Limb (tissue), 2 donors: ENCODE measurements around the gene NQO1.
"Not testable (repeated sequence)": the region's sequence is repeated elsewhere in the genome, so short reads cannot be mapped to it uniquely, and the experiment has no call there.

ENCODE experiments used
- DNase-seq, 2 donors: peaks; one replicate each; pipeline ENCODE4 v3.0.0-alpha.2; 2016; ENCODE audit errors: extremely low spot score in 2 of 2

NQO1 gene

DNA sequence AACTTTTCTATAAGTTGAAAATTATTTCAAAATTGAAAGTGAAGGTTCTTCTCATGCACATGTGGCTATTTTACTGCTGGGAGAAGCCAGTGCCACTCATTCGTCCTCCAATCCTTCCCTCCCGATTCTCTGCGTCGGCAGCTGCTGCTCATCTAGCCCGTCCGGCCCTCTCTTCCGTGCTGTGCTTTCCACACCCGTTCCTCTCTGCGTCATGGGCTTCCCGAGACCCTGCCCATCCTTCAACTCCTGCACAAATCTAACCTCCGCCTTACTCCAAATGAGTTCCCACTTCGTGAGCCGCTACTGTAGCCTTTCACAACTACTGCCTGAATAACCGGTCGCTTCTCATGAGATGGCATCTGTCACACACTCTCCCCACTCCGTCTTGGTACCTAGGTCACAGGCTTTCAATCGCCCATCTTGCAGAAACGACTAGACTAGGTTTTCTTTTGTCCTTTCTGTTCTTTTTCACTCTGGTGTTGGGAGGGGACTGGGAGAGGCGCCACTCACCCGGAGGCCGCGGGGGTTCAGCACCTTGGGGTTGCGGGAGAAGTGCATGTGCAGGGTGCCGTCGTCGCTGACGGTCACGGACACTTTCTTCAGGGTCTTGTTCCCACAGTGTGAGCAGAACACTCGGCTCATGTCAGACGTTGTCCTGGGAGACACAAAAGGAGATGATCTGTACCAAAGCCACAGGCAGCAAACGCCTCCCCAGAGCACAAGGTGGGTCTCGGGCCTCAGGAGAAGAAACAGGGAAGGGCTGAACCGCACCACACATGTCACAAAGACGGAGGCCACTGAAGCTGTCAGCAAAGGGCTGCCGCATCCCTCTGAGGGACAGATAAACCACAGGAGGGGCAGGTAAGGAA, 18.2 kb upstream of the NQO1 start:
- DNase-seq, result no peak

DNA sequence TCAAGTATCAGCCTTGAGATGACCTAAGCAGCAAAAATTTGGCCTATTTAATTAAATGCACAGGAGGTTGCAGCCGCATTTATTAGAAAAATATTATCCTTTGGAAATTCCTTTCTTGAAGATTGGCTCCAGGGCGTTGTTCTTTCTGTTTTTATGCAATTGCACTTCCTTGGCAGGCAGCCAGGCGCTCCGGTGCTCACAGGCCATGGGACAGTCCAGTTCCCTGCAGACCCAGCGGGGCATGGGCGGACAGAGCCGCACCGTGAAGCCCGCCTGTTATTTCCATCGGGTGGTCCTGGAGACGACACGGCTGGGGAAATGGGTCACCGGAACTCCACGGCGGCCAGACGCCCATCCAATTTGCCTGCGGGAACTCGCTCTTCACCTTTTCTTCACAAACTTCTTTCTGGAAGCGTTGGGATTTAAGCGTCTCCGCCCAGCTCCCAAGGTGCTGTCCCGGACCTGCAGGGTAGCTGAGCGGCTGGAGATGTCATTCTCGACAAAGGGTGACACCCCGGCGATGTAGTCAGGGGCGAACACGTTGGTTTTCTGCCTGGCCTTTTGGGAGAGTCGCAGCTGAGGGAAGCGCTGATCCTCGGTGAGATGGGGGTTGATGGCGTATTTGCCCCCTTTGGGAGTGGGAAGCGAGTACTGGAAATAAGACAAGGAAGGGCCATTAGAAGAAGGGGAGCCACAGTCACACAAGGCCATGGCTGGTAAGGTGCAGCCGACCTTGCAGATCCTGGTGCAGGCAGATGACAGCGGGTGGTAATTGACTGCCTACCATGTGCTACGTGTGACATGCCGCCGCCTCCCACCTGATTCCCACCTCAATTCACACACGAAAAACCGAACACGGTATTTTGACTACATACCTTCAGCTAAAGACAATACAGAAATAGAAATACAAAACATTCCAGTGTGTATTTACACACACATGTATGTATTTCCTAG, 15.9 kb upstream of the NQO1 start:
- DNase-seq, result peak; percentile 21 to 40

DNA sequence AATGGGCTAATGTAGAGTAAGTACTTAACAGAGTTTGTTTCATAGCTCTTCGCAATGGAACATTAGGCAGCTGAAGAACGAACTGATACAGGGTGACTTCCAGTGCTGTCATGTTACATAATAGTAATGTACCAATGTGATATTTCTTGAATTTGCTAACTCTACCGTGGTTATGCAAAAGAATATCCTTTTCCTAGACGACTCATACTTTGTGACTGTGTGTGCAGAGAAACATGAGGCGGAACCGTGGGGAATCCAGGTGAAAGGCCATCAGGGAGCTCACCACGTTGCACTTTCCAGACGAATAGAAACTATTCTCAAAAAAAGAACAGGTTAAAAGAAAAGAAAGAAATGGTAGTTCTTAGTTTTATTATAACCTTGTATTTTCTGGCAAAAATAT, 15.2 kb upstream of the NQO1 start:
- no peak for DNase-seq

DNA sequence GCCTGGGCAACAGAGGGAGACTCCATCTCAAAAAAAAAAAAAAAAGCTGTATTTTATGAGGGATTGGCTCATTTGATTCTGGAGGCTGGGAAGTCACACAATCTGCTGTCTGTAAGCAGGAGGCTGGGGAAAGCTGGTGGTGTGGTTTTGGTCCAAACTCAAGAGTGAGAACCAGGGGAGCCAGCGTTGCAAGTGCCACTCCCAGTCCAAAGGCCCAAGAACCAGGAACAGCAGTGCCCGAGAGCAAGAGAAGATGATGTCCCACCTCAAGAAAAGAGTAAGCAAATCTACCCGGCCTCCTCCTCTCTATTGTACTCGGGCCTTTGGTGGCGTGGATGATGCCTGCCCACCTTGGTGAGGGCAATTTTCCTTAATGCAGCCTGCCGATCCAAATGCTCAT, 5.7 kb upstream of the NQO1 start:
- DNase-seq, result no peak

DNA sequence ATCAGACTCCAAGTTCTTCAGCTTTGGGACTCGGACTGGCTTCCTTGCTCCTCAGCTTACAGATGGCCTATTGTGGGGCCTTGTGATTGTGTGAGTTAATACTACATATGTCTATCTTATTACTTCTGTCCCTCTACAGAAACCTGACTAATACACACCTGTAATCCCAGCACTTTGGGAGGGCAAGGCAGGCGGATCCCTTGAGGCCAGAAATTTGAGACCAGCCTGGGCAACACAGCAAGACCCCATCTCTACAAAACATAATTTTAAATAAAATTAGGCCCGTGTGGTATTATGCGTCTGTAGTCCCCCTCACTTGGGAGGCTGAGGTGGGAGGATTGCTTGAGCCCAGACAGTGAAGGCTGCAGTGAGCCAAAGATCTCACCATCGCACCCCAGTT, 4.9 kb upstream of the NQO1 start:
- not testable (repeated sequence) for DNase-seq

DNA sequence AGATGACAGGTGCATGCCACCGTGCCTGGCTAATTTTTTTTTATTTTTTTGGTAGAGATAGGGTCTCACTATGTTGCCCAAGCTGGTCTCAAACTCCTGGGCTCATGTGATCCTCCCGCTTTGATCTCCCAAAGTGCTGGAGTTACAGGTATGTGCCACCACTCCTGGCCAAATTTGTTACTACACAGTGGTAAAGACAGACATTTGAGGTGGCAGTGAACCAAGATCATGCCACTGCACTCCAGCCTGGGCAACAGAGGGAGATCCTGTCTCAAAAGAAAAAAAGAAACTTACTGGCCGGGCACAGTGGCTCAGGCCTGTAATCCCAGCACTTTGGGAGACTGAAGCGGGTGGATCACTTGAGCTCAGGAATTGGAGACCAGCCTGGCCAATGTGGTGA, 2.7 kb upstream of the NQO1 start:
- DNase-seq, result not testable (repeated sequence)

DNA sequence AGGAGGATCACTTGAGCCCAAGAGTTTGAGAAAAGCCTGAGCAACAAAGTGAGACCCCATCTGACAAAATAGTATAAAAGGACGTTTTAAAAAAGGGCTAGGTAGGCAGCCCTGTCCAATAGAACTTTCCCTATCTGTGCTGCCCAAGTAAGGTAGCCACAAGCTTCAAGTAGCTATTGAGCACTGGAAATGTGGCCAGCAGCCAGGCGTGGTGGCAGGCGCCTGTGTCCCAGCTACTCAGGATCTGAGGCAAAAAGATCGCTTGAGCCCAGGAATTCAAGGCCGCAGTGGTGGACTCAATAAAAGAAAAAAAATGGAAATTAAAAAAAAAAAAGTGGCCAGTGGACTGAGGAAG, 1.5 kb upstream of the NQO1 start:
- no peak for DNase-seq

DNA sequence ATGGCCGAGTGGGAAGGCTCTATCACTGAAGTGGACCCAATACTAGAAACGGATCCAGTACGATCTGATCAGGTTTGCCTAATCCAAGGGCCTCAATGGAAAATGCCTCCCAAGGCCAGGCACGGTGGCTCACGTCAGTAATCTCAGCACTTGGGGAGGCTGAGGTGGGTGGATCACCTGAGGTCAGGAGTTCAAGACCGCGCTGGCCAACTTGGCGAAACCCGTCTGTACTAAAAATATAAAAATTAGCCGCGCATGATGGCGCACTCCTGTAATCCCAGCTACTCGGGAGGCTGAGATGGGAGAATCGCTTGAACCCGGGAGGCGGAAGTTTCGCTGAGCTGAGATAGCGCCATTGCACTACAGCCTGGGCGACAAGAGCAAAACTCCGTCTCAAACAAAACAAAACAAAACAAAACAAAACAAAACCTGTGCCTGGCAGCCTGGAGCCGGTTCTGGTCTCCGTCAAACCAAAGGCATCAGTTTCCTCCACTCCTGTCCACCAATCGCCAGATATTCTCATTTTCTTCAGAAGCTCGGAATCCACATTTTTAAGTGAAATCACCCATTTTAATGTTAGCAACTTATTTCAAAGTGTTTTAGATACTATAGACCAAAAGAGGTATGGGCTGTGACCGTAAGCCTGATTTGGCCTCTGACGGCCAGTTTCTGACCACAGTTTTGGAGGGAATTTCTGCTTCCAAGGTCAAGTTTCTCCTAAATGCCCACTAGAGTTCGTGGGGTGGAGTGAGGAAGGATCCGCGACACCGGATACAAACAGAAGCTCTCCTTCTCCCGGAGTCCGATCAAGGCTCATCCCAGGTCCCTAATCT, 664 bp downstream of the NQO1 start:
- no peak for DNase-seq

DNA sequence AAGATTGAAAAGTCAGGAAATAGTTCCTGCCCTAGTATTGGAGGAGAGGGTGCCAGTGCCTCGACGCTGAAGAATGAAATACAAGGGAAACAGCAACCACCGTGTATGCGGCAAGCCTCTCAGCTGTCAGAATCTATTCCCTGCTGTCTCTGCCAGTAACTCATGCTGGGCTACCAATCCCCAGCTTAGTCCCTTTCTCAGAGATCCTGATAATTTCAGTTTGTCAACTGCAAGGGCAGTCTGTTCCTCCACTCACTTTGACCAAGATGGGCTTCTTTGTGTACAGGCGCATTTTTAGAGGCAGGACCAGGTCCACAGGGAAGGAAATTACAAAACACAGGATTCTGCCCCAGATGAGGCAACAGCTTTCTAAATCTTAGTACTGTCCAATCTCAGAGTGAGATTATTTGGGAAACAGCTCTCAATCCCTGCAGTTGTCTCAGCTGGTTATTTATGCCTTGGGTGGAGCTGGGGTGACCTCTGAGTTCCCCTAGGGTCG, 1.3 kb downstream of the NQO1 start:
- no peak for DNase-seq

DNA sequence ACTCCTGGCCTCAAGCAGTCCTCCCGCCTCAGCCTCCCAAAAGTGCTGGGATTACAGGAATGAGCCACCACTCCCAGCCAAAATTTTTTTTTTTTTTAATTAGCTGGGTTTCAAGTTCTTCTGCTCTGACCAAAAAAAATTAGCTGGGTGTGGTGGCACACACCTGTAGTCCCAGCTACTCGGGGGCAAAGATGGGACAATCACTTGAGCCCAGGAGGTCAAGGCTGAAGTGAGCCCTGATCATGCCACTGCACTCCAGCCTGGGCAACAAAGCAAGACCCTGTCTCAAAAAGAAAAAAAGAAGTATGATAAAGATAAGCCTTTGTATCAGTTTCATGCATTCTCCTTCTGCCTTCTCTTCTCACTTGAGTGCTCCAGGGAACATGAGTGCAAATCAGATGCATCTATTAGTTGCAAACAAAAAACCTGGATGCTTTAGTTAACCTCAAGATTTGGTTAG, 1.9 kb downstream of the NQO1 start:
- DNase-seq, result no peak

DNA sequence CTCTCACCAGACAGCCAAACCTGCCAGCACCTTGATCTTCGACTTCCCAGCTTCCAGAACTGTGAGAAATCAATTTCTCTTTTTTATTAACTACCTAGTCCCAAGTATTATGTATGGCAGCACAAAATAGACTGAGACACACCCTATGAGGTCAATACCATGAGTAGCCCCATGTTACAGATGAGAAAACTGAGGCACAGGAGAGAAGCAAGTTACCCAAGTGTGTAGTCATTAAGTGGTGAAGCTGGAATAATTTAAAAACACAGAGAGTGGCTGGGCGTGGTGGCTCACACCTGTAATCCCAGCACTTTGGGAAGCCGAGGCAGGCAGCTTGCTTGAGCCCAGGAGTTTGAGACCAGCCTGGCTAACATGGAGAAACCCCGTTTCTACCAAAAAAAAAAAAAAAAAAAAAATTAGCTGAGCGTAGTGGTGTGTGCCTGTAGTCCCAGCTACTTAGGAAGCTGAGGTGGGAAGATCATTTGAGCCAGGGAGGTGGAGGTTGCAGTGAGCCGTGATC, 4.9 kb downstream of the NQO1 start:
- DNase-seq, result no peak

DNA sequence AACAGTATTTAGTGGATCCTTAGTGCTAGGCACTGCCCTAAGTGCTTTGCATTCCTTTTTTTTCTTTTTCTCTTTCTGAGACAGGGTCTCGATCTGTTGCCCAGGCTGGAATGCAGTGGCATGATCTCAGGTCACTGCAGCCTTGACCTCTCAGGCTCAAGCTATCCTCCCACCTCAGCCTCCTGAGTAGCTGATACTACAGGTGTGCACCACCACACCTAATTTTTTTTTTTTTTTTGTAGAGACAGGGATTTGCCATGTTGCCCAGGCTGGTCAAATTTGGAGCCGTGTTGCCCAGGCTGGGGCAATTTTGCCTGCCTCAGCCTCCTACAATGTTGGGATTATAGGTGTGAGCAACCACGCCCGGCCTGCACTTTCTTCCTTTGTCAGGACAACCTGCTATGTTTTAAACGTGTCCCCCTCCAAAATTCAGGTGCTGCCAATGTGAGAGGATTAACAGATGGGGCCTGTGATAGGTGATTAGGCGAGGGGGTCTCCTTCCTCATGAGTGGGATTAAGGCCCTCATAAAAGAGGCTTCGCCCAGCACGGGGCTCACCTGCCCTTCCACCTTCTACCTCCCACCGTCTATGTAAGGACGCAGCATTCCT, 5.4 kb downstream of the NQO1 start:
- DNase-seq, result no peak

DNA sequence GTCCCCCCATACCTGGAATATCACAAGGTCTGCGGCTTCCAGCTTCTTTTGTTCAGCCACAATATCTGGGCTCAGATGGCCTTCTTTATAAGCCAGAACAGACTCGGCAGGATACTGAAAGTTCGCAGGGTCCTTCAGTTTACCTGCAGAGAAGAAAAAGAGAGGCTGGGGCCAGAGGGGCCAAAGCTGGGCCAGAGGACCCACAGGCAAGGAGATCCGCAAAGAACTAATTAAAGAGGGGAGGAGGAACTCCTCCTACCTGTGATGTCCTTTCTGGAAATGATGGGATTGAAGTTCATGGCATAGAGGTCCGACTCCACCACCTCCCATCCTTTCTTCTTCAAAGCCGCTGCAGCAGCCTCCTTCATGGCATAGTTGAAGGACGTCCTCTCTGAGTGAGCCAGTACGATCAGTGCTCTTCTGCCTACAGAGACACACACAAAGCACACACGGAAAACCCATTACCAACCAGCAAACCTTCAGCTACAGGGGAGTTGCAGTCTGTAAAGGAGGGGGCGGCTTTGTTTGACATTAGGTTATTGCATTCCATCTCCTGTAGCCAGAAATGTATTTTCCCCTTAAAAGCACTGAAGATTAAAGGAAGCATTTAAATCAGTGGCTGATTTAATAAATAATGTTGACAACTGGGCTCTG, 8.1 kb downstream of the NQO1 start:
- no peak for DNase-seq

DNA sequence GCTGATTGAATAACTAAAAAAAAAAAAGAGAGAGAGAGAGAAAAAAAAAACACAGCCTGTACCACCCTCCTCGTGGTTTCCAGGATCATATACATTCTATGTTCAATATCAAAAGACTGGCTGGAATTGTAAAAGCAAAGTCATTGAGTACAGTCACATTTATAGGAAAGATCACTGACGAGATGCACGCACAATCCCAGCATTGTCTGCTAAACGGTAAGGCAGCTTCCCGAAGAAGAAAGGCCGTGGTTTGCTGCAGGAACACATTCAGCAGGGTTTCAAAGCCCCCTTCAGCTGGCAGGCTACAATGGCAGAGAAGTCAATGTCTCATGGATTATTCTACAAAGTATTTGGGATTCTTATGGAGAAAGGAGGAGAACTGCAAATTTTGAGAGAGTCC, 9.3 kb downstream of the NQO1 start:
- no peak for DNase-seq

DNA sequence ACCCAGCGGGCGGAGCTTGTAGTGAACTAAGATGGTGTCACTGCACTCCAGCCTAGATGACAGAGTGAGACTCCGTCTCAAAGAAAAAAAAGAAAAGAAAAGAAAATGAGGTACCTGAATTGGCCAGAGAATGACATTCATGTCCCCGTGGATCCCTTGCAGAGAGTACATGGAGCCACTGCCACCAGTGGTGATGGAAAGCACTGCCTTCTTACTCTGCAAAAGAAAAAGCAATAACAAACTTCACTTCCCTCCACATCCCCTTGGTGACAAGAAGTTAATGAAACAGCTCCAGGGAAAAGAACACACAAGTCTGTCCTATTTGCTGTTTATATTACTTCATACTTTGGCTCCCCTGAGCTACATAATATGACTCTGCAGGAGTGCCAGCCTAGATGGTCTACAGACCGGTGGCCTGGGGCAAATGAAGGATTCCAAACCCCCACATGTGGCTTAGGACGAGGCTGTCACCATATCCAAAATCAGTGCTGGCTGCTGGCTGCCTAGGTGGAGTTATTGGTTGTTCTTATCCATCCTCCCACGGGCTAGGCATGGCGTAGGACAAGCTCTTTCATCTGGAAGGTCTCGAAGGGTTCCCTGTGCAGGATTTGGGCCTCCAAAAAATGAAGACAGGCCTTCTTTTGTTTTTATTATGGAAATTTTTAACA, 13.3 kb downstream of the NQO1 start:
- DNase-seq, result no peak

DNA sequence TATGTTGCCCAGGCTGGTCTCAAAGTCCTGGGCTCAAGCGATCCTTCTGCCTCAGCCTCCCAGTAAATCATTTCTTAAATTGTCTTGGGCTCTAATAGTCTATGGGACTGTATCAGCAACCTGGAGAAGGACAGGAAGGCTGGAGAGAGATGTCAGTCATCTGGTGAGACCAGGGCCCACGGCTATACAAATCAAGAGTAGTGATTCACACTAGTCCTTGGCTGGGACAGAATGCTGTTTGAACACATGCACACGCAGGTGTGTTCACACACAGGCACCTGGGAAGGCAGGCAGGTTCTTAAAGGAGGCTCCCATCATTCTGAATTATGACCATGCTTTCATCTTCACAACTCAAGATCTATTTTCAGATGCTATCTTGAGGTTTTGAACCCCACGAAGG, 14.1 kb downstream of the NQO1 start:
- DNase-seq, result no peak

DNA sequence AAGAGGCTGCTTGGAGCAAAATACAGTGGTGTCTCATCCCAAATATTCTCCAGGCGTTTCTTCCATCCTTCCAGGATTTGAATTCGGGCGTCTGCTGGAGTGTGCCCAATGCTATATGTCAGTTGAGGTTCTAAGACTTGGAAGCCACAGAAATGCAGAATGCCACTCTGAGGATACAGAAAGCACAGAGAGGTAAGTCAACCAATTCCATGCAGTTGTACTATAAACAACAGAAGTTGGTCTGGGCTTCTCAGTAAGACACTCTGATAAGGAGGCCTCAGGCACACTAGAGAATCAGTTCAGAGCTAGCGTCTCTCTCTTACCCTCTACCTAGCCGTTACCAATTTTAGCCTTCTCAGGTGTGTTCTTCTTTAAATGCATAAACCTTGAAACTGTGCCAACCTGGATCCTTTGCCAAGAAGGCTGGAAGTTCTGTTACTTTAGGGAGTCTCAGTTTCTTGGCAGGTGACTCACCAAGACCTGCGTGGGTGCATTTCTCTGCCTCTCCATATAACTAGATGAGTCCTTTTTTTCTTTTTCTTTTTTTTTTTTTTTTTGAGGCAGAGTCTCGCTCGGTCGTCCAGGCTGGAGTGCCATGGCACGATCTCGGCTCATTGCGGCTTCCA, 15.1 kb downstream of the NQO1 start:
- no peak for DNase-seq

DNA sequence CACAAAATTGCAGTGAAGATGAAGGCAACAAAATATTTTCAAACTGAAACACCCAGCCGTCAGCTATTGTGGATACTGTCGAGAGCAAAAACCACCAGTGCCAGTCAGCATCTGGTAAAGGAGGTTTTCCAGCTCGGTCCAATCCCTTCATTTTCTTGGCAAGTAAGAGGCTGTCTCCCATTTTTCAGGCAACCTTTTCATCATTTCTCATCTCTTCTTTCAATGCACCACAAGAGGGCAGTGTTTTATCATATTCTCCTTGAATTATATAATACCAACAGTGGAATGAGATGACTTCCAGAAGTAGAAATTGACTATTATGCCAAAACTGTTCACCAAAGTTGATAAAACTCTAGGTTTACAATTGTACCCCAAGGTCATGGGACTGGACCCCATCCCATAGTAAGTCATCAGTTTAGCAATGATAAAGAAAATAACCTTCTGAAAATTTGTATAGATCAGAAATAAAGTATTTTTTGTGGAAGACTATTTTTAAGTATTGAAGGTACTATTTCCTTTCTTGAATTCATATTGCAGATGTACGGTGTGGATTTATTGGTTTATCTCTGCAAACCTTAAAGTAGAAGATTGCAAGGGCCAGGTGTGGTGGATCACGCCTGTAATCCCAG, 16.8 kb downstream of the NQO1 start:
- peak in 1 of 2 donors; percentile 86 for DNase-seq
